BE2C (cell line): ENCODE measurements around the gene EFS.

Experiments
- DNase-seq: peaks from one replicate; pipeline ENCODE4 v3.0.0-alpha.2; 2020
- H3K27me3 ChIP-seq: fragments of 250-450 bp; sonication (Bioruptor Pico); 2 replicates; pipeline ENCODE4 v1.5.1; 2020; ENCODE audit warnings: mild to moderate bottlenecking
- H3K36me3 ChIP-seq: fragments of 250-450 bp; sonication (Bioruptor Pico); 2 replicates; pipeline ENCODE4 v1.5.1; 2020; ENCODE audit warnings: mild to moderate bottlenecking
- H3K4me1 ChIP-seq: fragments of 250-450 bp; sonication (Bioruptor Pico); 2 replicates; pipeline ENCODE4 v1.5.1; 2020
- H3K4me3 ChIP-seq: 2 replicates; pipeline ENCODE4 v1.5.1; 2011; ENCODE audit warnings: low read depth, low read length
- H3K9me3 ChIP-seq: fragments of 250-450 bp; sonication (Bioruptor Pico); 2 replicates; pipeline ENCODE4 v1.5.1; 2020
- CTCF ChIP-seq: IDR thresholded peaks from 2 replicates; pipeline ENCODE4 v1.5.1; 2012; ENCODE audit warnings: mild to moderate bottlenecking, low read depth, low read length

EFS gene

GRCh38 chr14:23373041-23373440, 8.1 kb upstream of the EFS start:
- Histone ChIP-seq H3K4me1 (no peaks in the 10 kb centered on the region), H3K27me3 (no peaks in the 10 kb centered on the region; the same call in 1 of the 2 replicates), H3K4me3 (no peak overlapping the region), H3K9me3 (no peaks in the 10 kb centered on the region), H3K36me3 (no peaks in the 10 kb centered on the region)
- TF ChIP-seq CTCF, result no peak
- DNase-seq, result no peak

GRCh38 chr14:23372509-23372908, 7.5 kb upstream of the EFS start, which contains the start of gene IL25:
Gene IL25, plus strand, starts transcription at chr14:23372809.
- Histone ChIP-seq H3K27me3 (no peaks in the 10 kb centered on the region; the same call in 1 of the 2 replicates), H3K4me3 (no peak within 1 kb of the TSS), H3K9me3 (no peaks in the 10 kb centered on the region), H3K36me3 (no peaks in the 10 kb centered on the region), H3K4me1 (no peaks in the 10 kb centered on the region)
- DNase-seq, result no peak
- TF ChIP-seq CTCF, result no peak

GRCh38 chr14:23371865-23372264, 6.9 kb upstream of the EFS start:
- H3K27me3 ChIP-seq, result no peaks in the 10 kb centered on the region; the same call in 1 of the 2 replicates
- H3K9me3 ChIP-seq, result no peaks in the 10 kb centered on the region
- TF ChIP-seq CTCF, result no peak
- no peaks in the 10 kb centered on the region for H3K36me3 ChIP-seq
- no peak for DNase-seq
- no peaks in the 10 kb centered on the region for H3K4me1 ChIP-seq
- no peak overlapping the region for H3K4me3 ChIP-seq

GRCh38 chr14:23370221-23370620, 5.2 kb upstream of the EFS start:
- no peak for TF ChIP-seq CTCF
- DNase-seq, result no peak

GRCh38 chr14:23366426-23366921, 1.5 kb upstream of the EFS start:
- Histone ChIP-seq H3K36me3 (no peaks in the 10 kb centered on the region), H3K27me3 (no peaks in the 10 kb centered on the region), H3K4me3 (no peak overlapping the region), H3K4me1 (no peaks in the 10 kb centered on the region), H3K9me3 (no peaks in the 10 kb centered on the region)
- DNase-seq, result no peak
- TF ChIP-seq CTCF, result no peak

More at GRCh38 chr14:23370221-23370620, 5.2 kb upstream of the EFS start:
- Histone ChIP-seq H3K36me3 (no peaks in the 10 kb centered on the region), H3K9me3 (no peaks in the 10 kb centered on the region), H3K4me1 (no peaks in the 10 kb centered on the region), H3K4me3 (no peak overlapping the region), H3K27me3 (no peaks in the 10 kb centered on the region; the same call in 1 of the 2 replicates)

GRCh38 chr14:23365732-23366425, 907 bp upstream of the EFS start:
- DNase-seq, result no peak

More at GRCh38 chr14:23365732-23366425, 907 bp upstream of the EFS start:
- no peaks in the 10 kb centered on the region for H3K4me1 ChIP-seq
- no peak for TF ChIP-seq CTCF
- H3K36me3 ChIP-seq, result no peaks in the 10 kb centered on the region
- H3K4me3 ChIP-seq, result no peak overlapping the region
- no peaks in the 10 kb centered on the region for H3K27me3 ChIP-seq
- H3K9me3 ChIP-seq, result no peaks in the 10 kb centered on the region
